Panc1 (cell line): ENCODE results near the gene COPZ1.

Experiments
- CTCF ChIP-seq: fragments of 450-650 bp; IDR thresholded peaks from 2 replicates; pipeline ENCODE4 v1.5.1; 2017; ENCODE audit warnings: mild to moderate bottlenecking
- SIN3A ChIP-seq: IDR thresholded peaks from 2 replicates; pipeline ENCODE4 v1.6.1; 2012; ENCODE audit warnings: low read depth, mild to moderate bottlenecking, low read length, moderate library complexity, borderline replicate concordance; ENCODE audit not compliant: insufficient read depth
- TF ChIP-seq, protein P1 (sequence below), 2 experiments: IDR thresholded peaks; 2 replicates each; pipeline ENCODE4 v1.6.1; 2011 to 2012; ENCODE audit warnings: low read depth in 2 of 2, control low read depth in 1 of 2, low read length in 1 of 2, mild to moderate bottlenecking in 1 of 2, moderate library complexity in 1 of 2; ENCODE audit not compliant: insufficient read depth in 1 of 2

- no peak for TF ChIP-seq SIN3A
- no peak for TF ChIP-seq CTCF
- TF ChIP-seq, protein P1, sequence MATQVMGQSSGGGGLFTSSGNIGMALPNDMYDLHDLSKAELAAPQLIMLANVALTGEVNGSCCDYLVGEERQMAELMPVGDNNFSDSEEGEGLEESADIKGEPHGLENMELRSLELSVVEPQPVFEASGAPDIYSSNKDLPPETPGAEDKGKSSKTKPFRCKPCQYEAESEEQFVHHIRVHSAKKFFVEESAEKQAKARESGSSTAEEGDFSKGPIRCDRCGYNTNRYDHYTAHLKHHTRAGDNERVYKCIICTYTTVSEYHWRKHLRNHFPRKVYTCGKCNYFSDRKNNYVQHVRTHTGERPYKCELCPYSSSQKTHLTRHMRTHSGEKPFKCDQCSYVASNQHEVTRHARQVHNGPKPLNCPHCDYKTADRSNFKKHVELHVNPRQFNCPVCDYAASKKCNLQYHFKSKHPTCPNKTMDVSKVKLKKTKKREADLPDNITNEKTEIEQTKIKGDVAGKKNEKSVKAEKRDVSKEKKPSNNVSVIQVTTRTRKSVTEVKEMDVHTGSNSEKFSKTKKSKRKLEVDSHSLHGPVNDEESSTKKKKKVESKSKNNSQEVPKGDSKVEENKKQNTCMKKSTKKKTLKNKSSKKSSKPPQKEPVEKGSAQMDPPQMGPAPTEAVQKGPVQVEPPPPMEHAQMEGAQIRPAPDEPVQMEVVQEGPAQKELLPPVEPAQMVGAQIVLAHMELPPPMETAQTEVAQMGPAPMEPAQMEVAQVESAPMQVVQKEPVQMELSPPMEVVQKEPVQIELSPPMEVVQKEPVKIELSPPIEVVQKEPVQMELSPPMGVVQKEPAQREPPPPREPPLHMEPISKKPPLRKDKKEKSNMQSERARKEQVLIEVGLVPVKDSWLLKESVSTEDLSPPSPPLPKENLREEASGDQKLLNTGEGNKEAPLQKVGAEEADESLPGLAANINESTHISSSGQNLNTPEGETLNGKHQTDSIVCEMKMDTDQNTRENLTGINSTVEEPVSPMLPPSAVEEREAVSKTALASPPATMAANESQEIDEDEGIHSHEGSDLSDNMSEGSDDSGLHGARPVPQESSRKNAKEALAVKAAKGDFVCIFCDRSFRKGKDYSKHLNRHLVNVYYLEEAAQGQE (IDR thresholded peaks at IDR 0.05; ENCODE audit: insufficient read depth in 1 of 2, low read depth in 2 of 2, low read length in 1 of 2) = no peak
Observed at GRCh38 chr12:54388237-54389133, 63.6 kb downstream of the COPZ1 start.
